Subcutaneous adipose tissue (tissue), 4 donors: Measurements from ENCODE around the gene ODC1. TPM values are rescaled to one million over a fixed set of nuclear protein-coding genes. Genes with fewer than 3 reads are reported as not detected.

Source experiments
- CTCF ChIP-seq: fragments of 450-650 bp; IDR thresholded peaks from one replicate; pipeline ENCODE4 v1.5.1; 2016; ENCODE audit warnings: low read depth, mild to moderate bottlenecking, control low read depth, antibody characterized with exemption, moderate library complexity
- total RNA-seq, 4 donors: library from RNA; depleted of rRNA; stranded (reverse); fragments of >200 nt; gene quantifications; one replicate each; pipeline ENCODE4 v1.1.0, GENCODE V29; 2016

The ODC1 gene
- total RNA-seq, 4 donors from 2014 or later = 25.8 to 55.3 (median 31.1) TPM

- no peak for TF ChIP-seq CTCF
Measured at GRCh38 chr2:10476723-10477442, 28.8 kb upstream of the ODC1 start.

- no peak for TF ChIP-seq CTCF
Measured at GRCh38 chr2:10475811-10476660, 27.9 kb upstream of the ODC1 start.

- no peak for TF ChIP-seq CTCF
Measured at GRCh38 chr2:10475221-10475722, 27.1 kb upstream of the ODC1 start.

DNA sequence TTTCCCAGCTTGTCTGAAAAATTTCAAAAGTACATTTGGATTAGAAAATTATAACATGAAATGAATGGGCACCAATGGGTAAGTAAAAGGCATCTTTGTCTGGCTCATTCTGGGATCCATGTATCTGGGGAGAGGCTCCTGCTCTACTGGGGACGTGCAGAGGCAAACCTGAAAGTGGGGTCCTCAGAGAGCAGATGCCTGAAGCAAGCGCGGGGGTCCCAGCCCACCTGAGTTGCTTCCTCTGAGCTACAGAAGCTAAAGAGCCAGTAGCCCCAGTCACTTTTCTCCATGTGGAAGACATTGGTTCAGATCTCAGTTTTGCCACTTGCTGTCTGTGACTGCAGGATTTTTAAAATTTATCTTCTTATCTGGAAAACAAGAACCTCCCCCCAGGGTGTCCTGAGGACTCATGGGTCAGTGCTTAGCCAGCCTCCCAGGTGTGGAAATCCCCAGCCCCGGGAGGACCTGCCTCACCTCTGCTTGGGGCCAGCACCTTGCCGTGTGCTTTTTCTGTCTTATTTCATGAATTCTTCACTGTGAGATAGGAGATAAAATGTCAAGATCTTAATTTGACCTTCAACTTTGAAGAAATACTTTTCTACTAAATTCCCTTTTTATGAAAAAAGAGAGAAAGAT is 25.1 kb upstream of the ODC1 start:
- TF ChIP-seq CTCF = no peak

DNA sequence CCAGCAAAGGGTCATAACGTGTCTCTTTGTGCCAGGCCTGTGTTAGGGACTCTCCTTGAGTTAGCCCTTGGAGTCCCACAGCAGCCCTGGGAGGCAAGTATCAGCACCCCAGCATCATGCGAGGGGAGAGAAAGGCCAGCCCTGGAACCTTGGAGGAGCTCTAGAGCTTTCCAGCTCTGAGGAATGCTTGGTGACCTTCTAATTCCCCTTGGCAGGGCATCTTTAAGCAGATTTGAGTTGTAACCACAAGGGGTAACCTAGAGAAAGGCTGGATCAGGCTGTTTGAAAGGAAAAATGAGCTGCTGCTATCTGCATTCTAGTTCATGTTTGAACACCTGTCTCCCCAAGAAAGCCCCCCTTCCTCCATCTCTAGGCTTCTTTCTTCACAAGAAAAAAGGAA is 23.8 kb upstream of the ODC1 start:
- TF ChIP-seq CTCF = no peak

GRCh38 chr2:10471046-10471571 is 23.0 kb upstream of the ODC1 start:
- no peak for TF ChIP-seq CTCF
